NCI-H2171 (cell line): ENCODE measurements around the gene SPTLC2.
"Not testable (repeated sequence)": the region's sequence is repeated elsewhere in the genome, so short reads cannot be mapped to it uniquely, and the experiment has no call there.

Experiments
- DNase-seq: peaks from one replicate; lab custom pipeline; 2025; lab: John Stamatoyannopoulos, UW

The SPTLC2 gene, protein sequence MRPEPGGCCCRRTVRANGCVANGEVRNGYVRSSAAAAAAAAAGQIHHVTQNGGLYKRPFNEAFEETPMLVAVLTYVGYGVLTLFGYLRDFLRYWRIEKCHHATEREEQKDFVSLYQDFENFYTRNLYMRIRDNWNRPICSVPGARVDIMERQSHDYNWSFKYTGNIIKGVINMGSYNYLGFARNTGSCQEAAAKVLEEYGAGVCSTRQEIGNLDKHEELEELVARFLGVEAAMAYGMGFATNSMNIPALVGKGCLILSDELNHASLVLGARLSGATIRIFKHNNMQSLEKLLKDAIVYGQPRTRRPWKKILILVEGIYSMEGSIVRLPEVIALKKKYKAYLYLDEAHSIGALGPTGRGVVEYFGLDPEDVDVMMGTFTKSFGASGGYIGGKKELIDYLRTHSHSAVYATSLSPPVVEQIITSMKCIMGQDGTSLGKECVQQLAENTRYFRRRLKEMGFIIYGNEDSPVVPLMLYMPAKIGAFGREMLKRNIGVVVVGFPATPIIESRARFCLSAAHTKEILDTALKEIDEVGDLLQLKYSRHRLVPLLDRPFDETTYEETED

DNA sequence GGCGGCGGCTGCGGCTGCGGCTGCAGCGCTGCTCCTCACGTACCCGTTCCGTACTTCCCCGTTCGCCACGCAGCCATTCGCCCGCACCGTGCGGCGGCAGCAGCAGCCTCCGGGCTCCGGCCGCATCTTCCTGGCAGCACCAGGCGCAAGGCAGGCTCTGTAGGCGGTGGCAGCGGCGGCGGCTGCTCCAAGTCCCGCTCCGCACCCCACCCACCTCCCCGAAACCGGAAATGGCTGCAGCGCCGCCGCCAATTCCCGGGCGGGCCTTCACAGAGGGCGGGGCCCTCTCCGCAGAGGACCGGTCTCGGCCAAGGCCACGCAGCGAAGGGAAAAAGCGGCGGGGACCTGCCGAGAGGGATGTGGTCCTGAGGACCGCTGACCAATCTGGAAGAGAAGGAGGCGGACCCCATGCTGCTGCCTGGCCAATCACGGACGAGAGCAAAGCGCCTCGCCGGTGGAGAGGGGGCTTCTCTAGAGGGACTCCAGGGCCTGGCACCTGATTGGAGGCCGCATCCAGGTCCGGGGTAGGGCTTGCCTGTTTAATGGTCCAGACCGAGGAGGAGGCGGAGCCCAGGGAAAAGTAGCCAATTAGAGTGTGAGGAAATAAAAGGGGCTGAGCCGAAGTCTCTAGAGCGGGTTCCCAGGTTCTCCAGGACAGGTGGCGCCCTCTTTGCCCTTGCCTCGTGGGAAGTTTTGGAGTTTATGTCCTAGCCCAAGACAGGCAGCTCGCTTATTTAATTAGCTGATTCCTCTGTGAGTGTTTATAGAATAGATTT is at the start of gene SPTLC2:
Gene SPTLC2 (minus strand): TSS at position 184 of the 776 bp plus-strand sequence. CDS start 58 bp downstream, at position 126.
- DNase-seq: peak; percentile 100

- no peak for DNase-seq
These were observed 46.9 kb upstream of the SPTLC2 start for GRCh38 chr14:77663293-77663692.

GRCh38 chr14:77661562-77661961 is 45.1 kb upstream of the SPTLC2 start:
- DNase-seq: not testable (repeated sequence)

DNA sequence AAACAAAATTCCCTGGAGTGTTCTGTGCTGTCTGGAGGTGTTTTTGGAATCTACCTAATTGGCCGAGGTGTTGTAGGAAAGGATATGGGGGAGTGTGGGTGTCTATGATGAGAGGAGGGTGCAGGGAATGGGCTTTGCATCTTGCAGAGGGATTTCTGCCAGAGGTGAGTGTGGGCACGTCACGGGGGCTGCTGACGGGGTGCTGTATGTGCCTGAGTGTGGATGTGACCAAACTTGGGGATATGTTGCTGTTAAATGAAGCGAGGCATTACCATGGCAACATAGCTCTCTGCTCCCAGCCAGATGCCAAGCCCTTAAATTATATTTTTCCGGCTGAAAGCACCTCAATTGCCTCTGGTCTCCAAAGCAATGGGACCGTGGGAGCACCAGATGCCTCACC is 44.3 kb upstream of the SPTLC2 start:
- peak; percentile 99 for DNase-seq

GRCh38 chr14:77659831-77660230 is 43.4 kb upstream of the SPTLC2 start:
- DNase-seq: no peak

GRCh38 chr14:77657280-77657679 is 40.8 kb upstream of the SPTLC2 start:
- DNase-seq: no peak

- DNase-seq: no peak
These were observed 37.6 kb upstream of the SPTLC2 start for GRCh38 chr14:77654001-77654441.

GRCh38 chr14:77649326-77649725 is 32.9 kb upstream of the SPTLC2 start:
- no peak for DNase-seq

DNA sequence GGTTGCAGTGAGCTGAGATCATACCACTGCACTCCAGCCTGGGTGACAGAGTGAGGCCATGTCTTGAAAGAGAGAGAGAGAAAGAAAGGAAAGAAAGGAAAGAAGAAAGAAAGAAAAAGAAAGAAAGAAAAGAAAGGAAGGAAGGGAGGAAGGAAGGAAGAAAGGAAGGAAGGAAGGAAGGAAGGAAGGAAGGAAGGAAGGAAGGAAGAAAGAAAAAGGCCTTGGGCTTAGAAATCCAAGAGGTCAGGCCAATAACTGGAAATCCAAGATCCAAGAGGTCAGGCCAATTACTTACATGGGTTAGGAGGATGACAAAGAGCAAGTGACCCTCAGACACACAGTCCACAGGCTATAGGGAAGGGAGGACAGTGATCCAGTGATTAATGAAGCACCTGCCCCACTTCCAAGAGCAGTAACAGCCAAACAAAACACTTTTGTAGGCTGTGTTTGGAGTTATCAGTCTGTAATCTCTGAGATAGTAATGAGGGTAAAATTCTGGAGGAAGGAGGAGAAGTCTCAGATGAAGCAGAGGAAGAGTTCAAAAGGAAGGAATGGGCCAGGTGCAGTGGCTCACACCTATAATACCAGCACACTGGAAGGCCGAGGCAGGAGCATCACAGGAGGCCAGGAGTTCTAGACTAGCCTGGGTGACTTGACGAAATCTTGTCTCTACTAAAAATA is 32.2 kb upstream of the SPTLC2 start:
- no peak for DNase-seq

DNA sequence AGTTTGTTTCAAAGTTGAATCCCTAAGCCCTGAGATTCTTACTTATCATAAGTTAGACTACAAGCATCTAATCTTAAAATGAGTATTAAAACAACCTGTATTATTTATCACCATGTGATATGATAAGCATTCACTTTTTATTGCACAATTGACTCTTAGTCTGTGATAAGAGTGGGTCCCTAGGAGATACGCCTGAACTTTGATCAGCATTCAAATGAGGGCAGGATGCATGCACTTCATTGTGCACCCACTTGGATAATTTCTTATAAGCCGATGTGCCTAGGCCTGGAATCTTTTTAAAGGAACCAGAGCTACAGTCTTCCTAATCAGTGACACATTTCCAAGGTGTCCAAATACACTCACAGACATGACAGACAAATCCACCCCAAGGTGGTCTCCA is 31.4 kb upstream of the SPTLC2 start:
- DNase-seq: no peak

- DNase-seq: no peak
These were observed 30.5 kb upstream of the SPTLC2 start for GRCh38 chr14:77646907-77647306.

DNA sequence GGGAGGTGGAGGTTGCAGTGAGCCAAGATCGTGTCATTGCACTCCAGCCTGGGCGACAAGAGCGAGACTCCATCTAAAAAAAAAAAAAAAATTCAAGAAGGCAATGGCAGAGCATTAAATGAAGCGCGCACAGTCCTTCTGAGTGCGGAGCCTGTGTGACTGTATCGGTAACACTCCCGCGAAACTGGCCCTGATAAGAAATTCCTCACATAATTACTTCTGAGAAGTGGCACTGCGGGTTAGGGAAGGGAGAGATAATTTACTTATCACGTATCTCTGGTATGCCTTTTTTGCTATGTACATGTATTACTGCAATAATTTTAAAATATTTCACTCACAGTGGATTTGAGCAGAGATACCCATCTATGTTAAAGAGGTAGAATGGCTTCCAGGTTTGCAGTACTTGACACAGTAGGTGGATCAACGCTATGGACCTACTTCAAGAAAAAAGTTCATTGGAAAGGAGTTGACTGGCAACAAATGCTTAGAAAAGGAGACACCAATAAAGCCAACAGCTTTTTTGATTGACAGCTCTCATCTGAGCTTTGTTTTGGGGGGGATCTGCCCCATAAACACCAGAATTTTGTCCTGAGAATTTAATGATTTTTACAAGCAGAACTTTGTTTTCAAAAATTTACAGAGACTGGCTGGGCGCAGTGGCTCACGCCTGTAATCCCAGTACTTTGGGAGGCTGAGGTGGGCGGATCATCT is 29.2 kb upstream of the SPTLC2 start:
- no peak for DNase-seq

- DNase-seq: no peak
These were observed 26.0 kb upstream of the SPTLC2 start for GRCh38 chr14:77642407-77642806.

DNA sequence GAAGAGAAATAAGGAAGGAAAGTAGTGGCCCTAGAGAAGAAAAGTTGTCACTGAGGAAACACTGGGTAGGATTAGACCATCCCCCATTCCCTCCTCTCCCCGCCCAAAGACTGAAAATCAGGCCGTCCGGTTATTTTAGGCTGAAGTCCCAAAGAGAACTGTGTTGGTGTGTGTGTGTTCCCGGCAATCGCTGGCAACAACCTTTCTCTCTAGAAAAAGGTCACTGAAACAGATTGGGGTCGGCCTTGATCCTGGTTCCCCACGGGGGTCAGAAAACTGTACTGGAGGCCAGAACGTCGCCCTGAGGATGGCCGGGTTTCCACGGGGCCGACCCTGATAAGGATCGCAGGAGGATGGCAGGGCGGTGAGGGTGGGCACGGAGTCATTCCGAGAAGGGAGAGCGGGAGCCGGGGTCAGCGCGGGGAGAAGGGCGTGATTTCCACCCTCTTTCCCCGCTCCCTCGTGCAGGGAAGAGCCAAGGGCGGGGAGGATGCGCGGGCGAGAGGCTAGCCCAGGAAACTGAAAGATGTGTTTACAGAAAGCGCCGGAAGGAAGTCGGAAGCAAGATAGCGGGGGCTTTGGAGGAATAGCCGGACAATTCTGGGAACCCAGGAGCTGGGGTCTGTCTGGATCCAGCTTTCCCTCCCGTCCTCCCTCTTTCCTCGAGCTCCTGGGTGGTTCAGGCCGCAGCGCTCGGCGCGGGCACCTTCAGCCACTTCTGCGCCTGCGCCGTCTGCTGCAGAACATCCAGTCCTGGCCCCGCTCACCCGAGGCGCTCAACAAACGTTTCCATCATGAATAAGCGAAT is 25.3 kb upstream of the SPTLC2 start:
- DNase-seq: no peak

GRCh38 chr14:77640756-77641533 is 24.5 kb upstream of the SPTLC2 start:
- no peak for DNase-seq

- no peak for DNase-seq
These were observed 22.3 kb upstream of the SPTLC2 start for GRCh38 chr14:77638771-77639171.

DNA sequence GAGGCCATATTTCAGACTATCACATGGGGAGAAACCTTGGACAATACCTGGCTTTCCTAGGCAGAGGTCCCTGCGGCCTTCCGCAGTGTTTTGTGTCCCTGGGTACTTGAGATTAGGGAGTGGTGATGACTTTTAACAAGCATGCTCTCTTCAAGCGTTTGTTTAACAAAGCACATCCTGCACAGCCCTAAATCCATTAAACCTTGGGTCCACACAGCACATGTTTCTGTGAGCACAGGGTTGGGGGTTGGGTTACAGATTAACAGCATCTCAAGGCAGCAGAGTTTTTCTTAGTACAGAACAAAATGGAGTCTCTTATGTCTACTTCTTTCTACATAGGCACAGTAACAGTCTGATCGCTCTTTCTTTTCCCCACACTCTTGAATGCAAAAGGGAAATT is 19.4 kb upstream of the SPTLC2 start:
- DNase-seq: not testable (repeated sequence)

DNA sequence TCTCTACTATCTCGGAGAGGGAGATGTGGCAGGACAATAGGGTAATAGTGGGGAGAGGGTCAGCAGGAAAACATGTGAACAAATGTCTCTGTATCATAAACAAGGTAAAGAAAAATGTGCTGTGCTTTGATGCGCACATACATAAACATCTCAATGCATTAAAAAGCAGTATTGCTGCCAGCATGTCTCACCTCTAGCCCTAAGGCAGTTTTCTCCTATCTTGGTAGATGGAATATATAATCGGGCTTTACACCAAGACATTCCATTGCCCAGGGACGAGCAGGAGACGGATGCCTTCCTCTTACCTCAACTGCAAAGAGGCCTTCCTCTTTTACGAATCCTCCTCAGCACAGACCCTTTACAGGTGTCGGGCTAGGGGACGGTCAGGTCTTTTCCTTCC is 19.0 kb upstream of the SPTLC2 start:
- DNase-seq: not testable (repeated sequence)

DNA sequence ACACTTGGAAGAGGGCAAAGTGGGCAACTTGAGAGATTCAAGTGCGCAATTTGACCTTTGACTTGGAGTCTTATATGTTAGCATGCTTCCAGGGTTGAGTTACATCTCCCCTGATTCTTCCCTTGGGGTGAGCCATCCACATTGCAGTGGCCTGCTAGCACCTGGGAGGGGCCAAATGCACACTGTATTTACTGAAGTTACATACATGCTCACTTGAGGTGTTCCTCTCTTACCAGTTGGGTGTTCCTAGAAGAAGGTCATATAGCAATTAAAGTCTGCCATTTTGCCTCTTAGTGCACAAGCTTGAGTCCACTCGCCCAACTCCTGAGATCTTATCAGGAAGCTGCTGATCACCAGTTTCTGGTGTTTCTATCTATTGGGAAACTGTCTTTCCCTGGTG is 13.7 kb upstream of the SPTLC2 start:
- DNase-seq: no peak

DNA sequence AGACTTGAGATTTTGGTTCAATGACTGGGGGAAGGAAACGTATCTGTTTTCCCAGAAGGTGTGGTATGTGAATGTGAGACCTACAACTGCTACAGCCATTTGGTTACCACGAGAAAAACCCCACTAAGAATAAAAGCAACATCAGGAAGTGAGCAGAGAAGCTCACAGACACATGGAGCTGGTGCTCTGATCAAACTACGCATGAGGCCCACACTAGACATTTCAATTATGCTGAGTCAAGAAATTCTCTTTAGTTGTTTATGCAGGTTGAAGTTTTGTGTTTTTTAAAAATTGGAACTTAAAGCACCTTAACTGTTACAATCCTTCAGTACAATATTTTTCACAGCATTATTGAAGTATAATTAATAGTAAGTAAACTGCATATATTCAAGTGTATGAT is 8.9 kb upstream of the SPTLC2 start:
- no peak for DNase-seq
